Brain microvascular endothelial cell (primary cell): ENCODE measurements around the gene CTNND2.

ENCODE experiments used
- DNase-seq: peaks from one replicate; pipeline ENCODE4 v3.0.0-alpha.2; 2020
- H3K27ac ChIP-seq: fragments of 250-450 bp; sonication (Bioruptor Pico); 2 replicates; pipeline ENCODE4 v1.5.1; 2020; ENCODE audit warnings: mild to moderate bottlenecking, moderate library complexity
- H3K27me3 ChIP-seq: fragments of 250-450 bp; sonication (Bioruptor Pico); replicated peaks from 2 replicates; pipeline ENCODE4 v1.5.1; 2020; ENCODE audit warnings: mild to moderate bottlenecking
- H3K36me3 ChIP-seq: fragments of 250-450 bp; sonication (Bioruptor Pico); replicated peaks from 2 replicates; pipeline ENCODE4 v1.5.1; 2020; ENCODE audit warnings: mild to moderate bottlenecking
- H3K4me3 ChIP-seq: 2 replicates; pipeline ENCODE4 v1.5.1; 2011; ENCODE audit warnings: low read depth, mild to moderate bottlenecking, control low read depth, low read length, moderate library complexity
- CTCF ChIP-seq: IDR thresholded peaks from 2 replicates; pipeline ENCODE4 v1.5.1; 2011; ENCODE audit warnings: low read depth, mild to moderate bottlenecking, moderate library complexity, low read length, control low read depth, inconsistent platforms; ENCODE audit errors: missing control alignments
- in situ Hi-C: cut with HindIII; loops from 2 replicates; pipeline ENCODE4 v1.10.0; 2017; ENCODE audit warnings: low sequenced_read_pairs, low pct_ligation_motif_present

The CTNND2 gene

GRCh38 chr5:10985091-10985720 lies 919.0 kb downstream of the CTNND2 start:
- in situ Hi-C loops: no loop called here
- H3K36me3 ChIP-seq: no peaks in the 10 kb centered on the region

GRCh38 chr5:10984021-10984715 lies 920.1 kb downstream of the CTNND2 start:
- in situ Hi-C loops: no loop called here
- H3K36me3 ChIP-seq: no peaks in the 10 kb centered on the region
- TF ChIP-seq CTCF: no peak
- H3K27ac ChIP-seq: no peak overlapping the region
- H3K27me3 ChIP-seq: peaks cover 2% of the 10 kb centered on the region
- no peak for DNase-seq
- H3K4me3 ChIP-seq: no peak overlapping the region

More at GRCh38 chr5:10985091-10985720, 919.0 kb downstream of the CTNND2 start:
- Histone ChIP-seq H3K27ac (no peak overlapping the region), H3K27me3 (peaks cover 2% of the 10 kb centered on the region), H3K4me3 (no peak overlapping the region)
- no peak for DNase-seq
- no peak for TF ChIP-seq CTCF

- TF ChIP-seq CTCF: no peak
- no peaks in the 10 kb centered on the region for H3K27me3 ChIP-seq
- H3K4me3 ChIP-seq: no peak overlapping the region
- H3K36me3 ChIP-seq: no peaks in the 10 kb centered on the region
- no peak for DNase-seq
- no peak overlapping the region for H3K27ac ChIP-seq
- in situ Hi-C loops: no loop called here
These were observed 921.6 kb downstream of the CTNND2 start for GRCh38 chr5:10982626-10983025.

GRCh38 chr5:10981932-10982331 lies 922.3 kb downstream of the CTNND2 start:
- no peak for DNase-seq
- Histone ChIP-seq H3K4me3 (no peak overlapping the region), H3K27me3 (no peaks in the 10 kb centered on the region), H3K27ac (no peak overlapping the region), H3K36me3 (no peaks in the 10 kb centered on the region)
- in situ Hi-C loops: no loop called here
- TF ChIP-seq CTCF: no peak

GRCh38 chr5:10977011-10977410 lies 927.2 kb downstream of the CTNND2 start:
- H3K27me3 ChIP-seq: no peaks in the 10 kb centered on the region
- H3K36me3 ChIP-seq: no peaks in the 10 kb centered on the region
- TF ChIP-seq CTCF: no peak
- in situ Hi-C loops: no loop called here
- no peak overlapping the region for H3K27ac ChIP-seq
- no peak for DNase-seq
- no peak overlapping the region for H3K4me3 ChIP-seq
